ENCODE results near the gene KAZN. TPM values are rescaled to one million over a fixed set of nuclear protein-coding genes. Genes with fewer than 3 reads are reported as not detected.
A peak's percentile ranks its signal among the peaks of the same experiment; 100 is the strongest.
"Not testable (repeated sequence)": the region's sequence is repeated elsewhere in the genome, so short reads cannot be mapped to it uniquely, and the experiment has no call there.

Gene KAZN
- total RNA-seq, 1 experiment from 2014 or later, result 1.6 TPM

- DNase-seq (ENCODE audit: low spot score), result no peak
Measured at GRCh38 chr1:14954930-14955329, 356.4 kb downstream of the KAZN start.

GRCh38 chr1:14955402-14955801 is 356.9 kb downstream of the KAZN start:
- DNase-seq (ENCODE audit: low spot score), result no peak

GRCh38 chr1:14955976-14956375 is 357.5 kb downstream of the KAZN start:
- DNase-seq (ENCODE audit: low spot score), result no peak

- DNase-seq (ENCODE audit: low spot score), result no peak
Measured at GRCh38 chr1:14956579-14957195, 358.2 kb downstream of the KAZN start.

- DNase-seq (ENCODE audit: low spot score), result no peak
Measured at GRCh38 chr1:14957375-14958098, 359.1 kb downstream of the KAZN start.

GRCh38 chr1:14958249-14959058 is 360.0 kb downstream of the KAZN start:
- DNase-seq (ENCODE audit: low spot score), result no peak

GRCh38 chr1:14959059-14959694 is 360.7 kb downstream of the KAZN start:
- DNase-seq (ENCODE audit: low spot score), result no peak

- no peak for DNase-seq (ENCODE audit: low spot score)
Measured at GRCh38 chr1:14961661-14962267, 363.3 kb downstream of the KAZN start.

- no peak for DNase-seq (ENCODE audit: low spot score)
Measured at GRCh38 chr1:14962407-14962806, 363.9 kb downstream of the KAZN start.

- DNase-seq (ENCODE audit: low spot score), result not testable (repeated sequence)
Measured at GRCh38 chr1:14963791-14964710, 365.6 kb downstream of the KAZN start.

- no peak for DNase-seq (ENCODE audit: low spot score)
Measured at GRCh38 chr1:14964711-14965055, 366.2 kb downstream of the KAZN start.

- peak; percentile 60 for DNase-seq (ENCODE audit: low spot score)
Measured at GRCh38 chr1:14968251-14968851, 369.9 kb downstream of the KAZN start.

- no peak for DNase-seq (ENCODE audit: low spot score)
Measured at GRCh38 chr1:14969006-14969405, 370.5 kb downstream of the KAZN start.

GRCh38 chr1:14970115-14970798 is 371.8 kb downstream of the KAZN start:
- DNase-seq (ENCODE audit: low spot score), result peak; percentile 66

- DNase-seq (ENCODE audit: low spot score), result no peak
Measured at GRCh38 chr1:14970799-14971141, 372.3 kb downstream of the KAZN start.

- no peak for DNase-seq (ENCODE audit: low spot score)
Measured at GRCh38 chr1:14971221-14971620, 372.7 kb downstream of the KAZN start.

- DNase-seq (ENCODE audit: low spot score), result no peak
Measured at GRCh38 chr1:14972107-14972506, 373.6 kb downstream of the KAZN start.

GRCh38 chr1:14973773-14974172 is 375.3 kb downstream of the KAZN start:
- no peak for DNase-seq (ENCODE audit: low spot score)

- DNase-seq (ENCODE audit: low spot score), result no peak
Measured at GRCh38 chr1:14974361-14974760, 375.9 kb downstream of the KAZN start.

- no peak for DNase-seq (ENCODE audit: low spot score)
Measured at GRCh38 chr1:14975119-14975518, 376.6 kb downstream of the KAZN start.

Measured in H4 (cell line).